ENCODE data around the gene MROH2A.

MROH2A gene

GRCh38 chr2:233819884-233820773 is 42.0 kb downstream of the MROH2A start:
- no peak for DNase-seq

- no peak for DNase-seq
Observed at GRCh38 chr2:233820774-233821105, 42.6 kb downstream of the MROH2A start.

GRCh38 chr2:233821196-233821595 is 43.1 kb downstream of the MROH2A start:
- DNase-seq: no peak

GRCh38 chr2:233821709-233822100 is 43.6 kb downstream of the MROH2A start:
- no peak for DNase-seq

GRCh38 chr2:233822101-233822771 is 44.1 kb downstream of the MROH2A start:
- DNase-seq: no peak

GRCh38 chr2:233822781-233823730 is 44.9 kb downstream of the MROH2A start:
- DNase-seq: no peak

- no peak for DNase-seq
Observed at GRCh38 chr2:233823731-233824121, 45.6 kb downstream of the MROH2A start.

- DNase-seq: no peak
Observed at GRCh38 chr2:233824373-233824772, 46.2 kb downstream of the MROH2A start.

- no peak for DNase-seq
Observed at GRCh38 chr2:233828546-233829192, 50.5 kb downstream of the MROH2A start.

- no peak for DNase-seq
Observed at GRCh38 chr2:233829193-233830110, 51.3 kb downstream of the MROH2A start.

GRCh38 chr2:233830111-233830802 is 52.1 kb downstream of the MROH2A start:
- no peak for DNase-seq

- no peak for DNase-seq
Observed at GRCh38 chr2:233831011-233831721, 53.0 kb downstream of the MROH2A start.

GRCh38 chr2:233831861-233832260 is 53.7 kb downstream of the MROH2A start:
- DNase-seq: no peak

- DNase-seq: no peak
Observed at GRCh38 chr2:233832414-233832813, 54.3 kb downstream of the MROH2A start.

GRCh38 chr2:233832869-233833311 is 54.8 kb downstream of the MROH2A start:
- DNase-seq: no peak

- no peak for DNase-seq
Observed at GRCh38 chr2:233833345-233833744, 55.2 kb downstream of the MROH2A start.

- DNase-seq: no peak
Observed at GRCh38 chr2:233835230-233836186, 57.4 kb downstream of the MROH2A start.

GRCh38 chr2:233836359-233836758 is 58.2 kb downstream of the MROH2A start:
- DNase-seq: no peak

GRCh38 chr2:233837694-233838229 is 59.6 kb downstream of the MROH2A start:
- no peak for DNase-seq

All from NCI-H1048 (cell line).